SK-N-SH (cell line): ENCODE measurements around the gene BSPRY. TPM values are rescaled to one million over a fixed set of nuclear protein-coding genes. Genes with fewer than 3 reads are reported as not detected.

Source experiments
- CTCF ChIA-PET: fragments of 300-600, 350-600 bp; formaldehyde crosslinking; extraction: SDS; loops from one replicate; lab custom pipeline; 2021; lab: Yijun Ruan, JAX
- POLR2A ChIA-PET: fragments of 350-600 bp; sonication (Branson Sonifier 250); formaldehyde crosslinking; extraction: SDS; loops from one replicate; lab custom pipeline; 2020; ENCODE audit warnings: antibody characterized with exemption, inconsistent platforms; lab: Yijun Ruan, JAX
- DNase-seq: peaks from one replicate; pipeline ENCODE4 v3.0.0; 2012
- H2AFZ ChIP-seq: fragments of 200-600 bp; sonication (generic); 2 replicates; pipeline ENCODE4 v1.8.1; 2016; ENCODE audit warnings: antibody characterized with exemption, mild to moderate bottlenecking, low read depth
- H3F3A ChIP-seq: fragments of 200-600 bp; sonication (generic); replicated peaks from 2 replicates; pipeline ENCODE3; 2016; ENCODE audit warnings: antibody characterized with exemption, mild to moderate bottlenecking; ENCODE audit not compliant: insufficient read depth
- H3K27ac ChIP-seq, 2 experiments: fragments of 200-500 bp in 1 of 2; fragments of 200-600 bp in 1 of 2; sonication (Bioruptor generic) in 1 of 2; sonication (generic), shearing (Covaris generic) in 1 of 2; 2 replicates each; pipeline versions ENCODE4 v1.5.1 to v1.6.1; 2014 to 2016; ENCODE audit warnings: low read depth in 2 of 2, inconsistent platforms in 1 of 2, low read length in 1 of 2, mild to moderate bottlenecking in 1 of 2, mixed read lengths in 1 of 2
- H3K27me3 ChIP-seq: fragments of 200-600 bp; sonication (generic), shearing (Covaris generic); 2 replicates; pipeline ENCODE4 v1.6.1; 2016; ENCODE audit warnings: mixed run types; ENCODE audit not compliant: insufficient read depth
- H3K36me3 ChIP-seq, 2 experiments: fragments of 200-500 bp in 1 of 2; fragments of 200-600 bp in 1 of 2; sonication (Bioruptor generic) in 1 of 2; sonication (generic) in 1 of 2; replicated peaks in 1 of 2; 2 replicates each; pipeline versions ENCODE3 to v1.5.1; 2014 to 2016; ENCODE audit warnings: low read length in 1 of 2, mild to moderate bottlenecking in 1 of 2; ENCODE audit not compliant: insufficient read depth in 2 of 2, control insufficient read depth in 1 of 2
- H3K4me1 ChIP-seq, 2 experiments: fragments of 200-500 bp in 1 of 2; fragments of 200-600 bp in 1 of 2; sonication (Bioruptor generic) in 1 of 2; sonication (generic), shearing (Covaris generic) in 1 of 2; 2 replicates each; pipeline versions ENCODE4 v1.5.1 to v1.6.1; 2014 to 2016; ENCODE audit warnings: low read depth in 1 of 2, low read length in 1 of 2, mixed run types in 1 of 2; ENCODE audit not compliant: insufficient read depth in 2 of 2, control insufficient read depth in 1 of 2
- H3K4me2 ChIP-seq: fragments of 200-600 bp; sonication (generic), shearing (Covaris generic); 2 replicates; pipeline ENCODE4 v1.6.1; 2017; ENCODE audit warnings: mixed run types
- H3K4me3 ChIP-seq, 2 experiments: fragments of 200-500 bp in 1 of 2; fragments of 200-600 bp in 1 of 2; sonication (Bioruptor generic) in 1 of 2; sonication (generic), shearing (Covaris generic) in 1 of 2; 2 replicates each; pipeline versions ENCODE4 v1.5.1 to v1.8.1; 2014 to 2016; ENCODE audit warnings: low read depth in 2 of 2, inconsistent platforms in 1 of 2, low read length in 1 of 2, mild to moderate bottlenecking in 1 of 2, mixed read lengths in 1 of 2, moderate library complexity in 1 of 2
- H3K79me2 ChIP-seq: fragments of 200-600 bp; sonication (generic); 2 replicates; pipeline ENCODE4 v1.8.1; 2017; ENCODE audit warnings: mild to moderate bottlenecking; ENCODE audit not compliant: insufficient read depth
- H3K9ac ChIP-seq: fragments of 200-600 bp; sonication (generic); 2 replicates; pipeline ENCODE4 v1.6.1; 2017; ENCODE audit warnings: mixed run types
- H3K9me2 ChIP-seq: fragments of 200-600 bp; sonication (generic); 2 replicates; pipeline ENCODE4 v1.6.1; 2017; ENCODE audit warnings: mixed run types
- H3K9me3 ChIP-seq: fragments of 200-600 bp; sonication (generic); 2 replicates; pipeline ENCODE4 v1.6.1; 2017; ENCODE audit warnings: mixed run types, mild to moderate bottlenecking, moderate library complexity
- H4K20me1 ChIP-seq: fragments of 200-600 bp; sonication (generic); 2 replicates; pipeline ENCODE4 v1.6.1; 2017; ENCODE audit warnings: mild to moderate bottlenecking, mixed run types; ENCODE audit not compliant: insufficient read depth
- ELF1 ChIP-seq: IDR thresholded peaks from 2 replicates; pipeline ENCODE4 v1.4.0; 2012
- EP300 ChIP-seq, 2 experiments: IDR thresholded peaks; 2 replicates each; pipeline versions ENCODE4 v1.4.0 to v1.6.1; 2012; ENCODE audit warnings: borderline replicate concordance in 1 of 2, low read depth in 1 of 2, low read length in 1 of 2
- FOSL2 ChIP-seq: IDR thresholded peaks from 2 replicates; pipeline ENCODE4 v1.4.0; 2012; ENCODE audit warnings: low read depth, mild to moderate bottlenecking, moderate library complexity, borderline replicate concordance
- GABPA ChIP-seq: IDR thresholded peaks from 2 replicates; pipeline ENCODE4 v1.4.0; 2012; ENCODE audit warnings: low read depth, mild to moderate bottlenecking
- GATA2 ChIP-seq: sonication (generic); formaldehyde crosslinking; IDR thresholded peaks from 2 replicates; pipeline ENCODE4 v1.5.0; 2020; ENCODE audit warnings: mild to moderate bottlenecking, missing genetic modification reagents
- NFIC ChIP-seq: IDR thresholded peaks from 2 replicates; pipeline ENCODE4 v1.4.0; 2012; ENCODE audit warnings: borderline replicate concordance
- RAD21 ChIP-seq: IDR thresholded peaks from 2 replicates; pipeline ENCODE4 v1.6.1; 2012; ENCODE audit warnings: mild to moderate bottlenecking, low read length
- RXRA ChIP-seq: IDR thresholded peaks from 2 replicates; pipeline ENCODE4 v1.4.0; 2012; ENCODE audit warnings: low read depth, mild to moderate bottlenecking, borderline replicate concordance
- SIN3A ChIP-seq: IDR thresholded peaks from 2 replicates; pipeline ENCODE4 v1.6.1; 2012; ENCODE audit warnings: low read depth, mild to moderate bottlenecking, low read length, moderate library complexity, borderline replicate concordance
- SMC3 ChIP-seq: IDR thresholded peaks from 2 replicates; pipeline ENCODE4 v1.6.1; 2012; ENCODE audit warnings: low read depth, low read length, improper control_type of control experiment
- USF1 ChIP-seq: IDR thresholded peaks from 2 replicates; pipeline ENCODE4 v1.4.0; 2012; ENCODE audit warnings: low read depth, borderline replicate concordance
- WGBS: methylation state at CpG from one replicate; pipeline ENCODE4 v1.1.6; 2017; ENCODE audit warnings: low lambda C conversion rate; 5-methylcytosine and 5-hydroxymethylcytosine counted together
- polyA plus RNA-seq, 3 experiments: library from polyadenylated mRNA; depleted of rRNA; stranded (reverse); fragments of >200 nt; gene quantifications; 2 replicates each; pipeline ENCODE4 v1.2.3, GENCODE V29; 2012

The BSPRY gene
- polyA plus RNA-seq, 1 of the 3 experiments (the other 2 are of a cell fraction): not detected

DNA sequence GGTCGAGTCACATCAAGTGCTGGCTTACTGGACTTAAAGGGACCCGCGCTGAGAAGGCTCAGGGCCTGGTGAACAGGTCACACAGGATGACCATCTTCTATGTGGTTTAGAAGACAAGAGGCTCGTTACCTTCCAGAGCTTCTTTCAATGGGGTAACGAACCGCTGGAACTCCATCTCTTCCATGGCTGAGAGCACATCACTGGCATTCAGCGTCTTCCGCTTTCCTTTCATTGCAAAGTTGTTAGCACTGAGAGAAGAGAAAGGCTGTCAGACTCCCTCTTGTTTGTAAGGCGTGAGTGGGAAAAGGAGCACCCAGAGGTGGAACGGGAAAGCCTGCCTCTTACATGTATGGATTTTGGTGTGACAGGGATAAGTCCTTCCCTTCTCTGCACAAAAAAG is 60.1 kb downstream of the BSPRY start:
- DNase-seq: no peak
- Histone ChIP-seq H3F3A (peaks cover 23% of the 10 kb centered on the region), H3K4me2 (peak overlapping the region; percentile 99), H3K4me3 (peak overlapping the region; percentile 81 to 88), H3K27me3 (no peaks in the 10 kb centered on the region), H3K36me3 (peaks cover 15 to 20% of the 10 kb centered on the region in 2 experiments), H3K9me3 (no peaks in the 10 kb centered on the region), H3K4me1 (peaks cover 0 to 7% of the 10 kb centered on the region in 2 experiments; a peak in 1 of 4 replicates), H2AFZ (no peak overlapping the region), H3K79me2 (peaks cover 24% of the 10 kb centered on the region), H4K20me1 (no peaks in the 10 kb centered on the region), H3K9me2 (no peaks in the 10 kb centered on the region), H3K27ac (peak overlapping the region; percentile 96), H3K9ac (peak overlapping the region; percentile 94)
- ChIA-PET CTCF (interaction anchor here (1.0 to 14.1 kb wide), 11 partner anchors 8 to 249 kb away, joined by 3 to 145 read pairs (median 9); partner anchors contain the start of genes ALAD, CDC26 and PRPF4), POLR2A (interaction anchor here (0.7 to 2.5 kb wide), 9 partner anchors 8 to 240 kb away, joined by 3 to 19 read pairs (median 3); partner anchors contain the start of genes ALAD, CDC26, HDHD3 and PRPF4)
- WGBS: 27% methylated on average over 10 of the region's 10 CpGs
- no peak for TF ChIP-seq SMC3
- TF ChIP-seq USF1: no peak
- no peak for TF ChIP-seq RXRA
- TF ChIP-seq FOSL2: no peak
- no peak for TF ChIP-seq ELF1
- TF ChIP-seq GATA2: no peak
- no peak for TF ChIP-seq GABPA
- no peak for TF ChIP-seq SIN3A
- TF ChIP-seq EP300 (IDR thresholded peaks at IDR 0.05; ENCODE audit: borderline replicate concordance in 1 of 2, low read depth in 1 of 2, low read length in 1 of 2): no peak
- no peak for TF ChIP-seq RAD21

DNA sequence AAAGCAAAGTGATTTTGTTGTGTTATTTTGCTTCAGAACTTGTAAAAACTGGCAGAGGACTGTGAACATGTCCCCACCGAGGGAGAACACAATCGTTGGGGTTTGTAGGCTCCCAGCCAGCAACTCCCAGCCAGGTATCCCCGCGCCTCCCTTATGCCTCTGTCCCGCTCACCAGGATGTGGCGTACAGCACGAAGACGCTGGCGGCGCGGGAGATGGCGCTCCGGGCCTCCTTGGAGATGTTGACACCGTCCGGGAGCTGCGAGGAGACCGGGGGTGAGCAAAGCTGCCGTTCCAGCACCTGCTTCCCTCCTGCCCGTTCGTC is 60.5 kb downstream of the BSPRY start:
- H3K27me3 ChIP-seq: no peaks in the 10 kb centered on the region
- H3F3A ChIP-seq: peaks cover 23% of the 10 kb centered on the region
- H3K4me3 ChIP-seq: peak overlapping the region; percentile 81 to 88
- H3K9me3 ChIP-seq: no peaks in the 10 kb centered on the region
- CTCF ChIA-PET: interaction anchor here (0.8 to 14.1 kb wide), 12 partner anchors 9 to 248 kb away, joined by 3 to 145 read pairs (median 9); partner anchors contain the start of genes ALAD, CDC26 and PRPF4
- POLR2A ChIA-PET: interaction anchor here (0.7 to 2.5 kb wide), 16 partner anchors 8 to 240 kb away, joined by 3 to 19 read pairs (median 3); partner anchors contain the start of genes ALAD, CDC26, HDHD3 and PRPF4
- H3K9me2 ChIP-seq: no peaks in the 10 kb centered on the region
- H3K4me1 ChIP-seq: peaks cover 0 to 7% of the 10 kb centered on the region in 2 experiments; a peak in 1 of 4 replicates
- H2AFZ ChIP-seq: peak overlapping the region; percentile 80
- peak overlapping the region; percentile 94 for H3K9ac ChIP-seq
- no peaks in the 10 kb centered on the region for H4K20me1 ChIP-seq
- peaks cover 15 to 20% of the 10 kb centered on the region in 2 experiments for H3K36me3 ChIP-seq
- WGBS: 2% methylated on average over 12 of the region's 20 CpGs
- H3K4me2 ChIP-seq: peak overlapping the region; percentile 99
- peaks cover 24% of the 10 kb centered on the region for H3K79me2 ChIP-seq
- no peak for DNase-seq
- no peak for TF ChIP-seq NFIC
- H3K27ac ChIP-seq: peak overlapping the region; percentile 96
